H1 (cell line): ENCODE data around the gene PMF1. TPM values are rescaled to one million over a fixed set of nuclear protein-coding genes. Genes with fewer than 3 reads are reported as not detected.

Experiments
- CHD1 ChIP-seq: IDR thresholded peaks from 2 replicates; pipeline ENCODE4 v1.6.1; 2012; ENCODE audit warnings: low read depth, low read length, improper control_type of control experiment
- CHD7 ChIP-seq: fragments of 300-600 bp; sonication (generic); IDR thresholded peaks from 2 replicates; pipeline ENCODE4 v1.7.1; 2012; ENCODE audit warnings: low read length, moderate library complexity, mild to moderate bottlenecking, inconsistent platforms; ENCODE audit not compliant: insufficient replicate concordance
- CTCF ChIP-seq, 3 experiments: IDR thresholded peaks; 1 replicate in 2 of 3; 2 replicates in 1 of 3; pipeline versions ENCODE4 v1.5.1 to v1.6.1; 2011; ENCODE audit warnings: low read length in 3 of 3, mild to moderate bottlenecking in 3 of 3, inconsistent platforms in 2 of 3, low read depth in 1 of 3, moderate library complexity in 1 of 3; ENCODE audit not compliant: insufficient read depth in 1 of 3; ENCODE audit errors: control extremely low read depth in 1 of 3
- GTF2F1 ChIP-seq: IDR thresholded peaks from 2 replicates; pipeline ENCODE4 v1.6.1; 2012; ENCODE audit warnings: low read depth, low read length, improper control_type of control experiment, borderline replicate concordance
- RFX5 ChIP-seq: IDR thresholded peaks from 2 replicates; pipeline ENCODE4 v1.6.1; 2011; ENCODE audit warnings: low read depth, low read length, improper control_type of control experiment, borderline replicate concordance
- polyA plus RNA-seq, 7 experiments: library from polyadenylated mRNA; depleted of rRNA in 3 of 7; stranded (reverse) in 5 of 7; unstranded in 2 of 7; fragments of >200 nt in 5 of 7; fragments of 200-250 nt in 2 of 7; gene quantifications; 1 replicate in 5 of 7; 2 replicates in 1 of 7; 4 replicates in 1 of 7; pipeline versions ENCODE4 v1.2.1 to v1.2.3, GENCODE V29; 2011 to 2013; ENCODE audit warnings: missing spikeins in 2 of 7, mixed read lengths in 2 of 7
- total RNA-seq: library from RNA; stranded (reverse); fragmentation: NEBNext Ultra II Directional; extraction: Animal tissue kit (Norgen Biotek cat#: 25700); gene quantifications from 2 replicates; pipeline ENCODE4 v1.2.1, GENCODE V29; 2021
- TF ChIP-seq, protein P1 (sequence below): IDR thresholded peaks from 2 replicates; pipeline ENCODE4 v1.6.1; 2012; ENCODE audit warnings: low read length, inconsistent platforms

Gene PMF1
- total and polyA plus RNA-seq, 2 of the 8 experiments (the other 6 are each of a cell fraction or from before 2014, with no cell fraction given), result 113 to 296 TPM

DNA sequence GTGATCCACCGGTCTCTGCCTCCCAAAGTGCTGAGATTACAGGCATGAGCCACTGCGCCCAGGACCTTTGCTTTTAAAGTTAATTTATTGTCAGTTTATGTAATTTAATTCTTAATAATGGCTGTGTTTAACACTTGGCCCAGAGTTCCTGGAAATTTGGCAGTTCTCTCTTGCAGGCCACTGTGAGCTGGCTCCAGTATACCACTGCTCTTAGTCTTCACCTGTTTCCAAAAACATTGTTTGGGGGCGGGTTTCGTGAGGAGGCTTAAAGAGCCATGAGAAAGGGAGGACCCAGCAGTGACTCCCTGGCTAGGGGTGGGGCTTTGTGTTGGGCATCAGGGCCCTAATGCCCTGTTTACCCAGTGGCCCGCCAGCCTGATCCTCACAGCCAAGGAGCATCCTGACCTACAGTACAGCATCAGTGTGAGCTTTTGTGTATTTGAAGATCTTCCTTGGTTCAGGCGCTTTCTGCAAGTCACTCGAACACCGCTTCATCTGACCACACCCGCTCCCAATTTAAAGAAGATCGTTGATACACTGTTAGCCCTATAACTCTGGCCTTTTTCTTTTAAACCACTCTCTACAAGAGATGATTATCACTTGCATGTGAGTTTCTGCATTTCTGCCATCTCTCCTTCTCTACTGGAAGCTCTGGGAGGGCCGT, 17.1 kb downstream of the PMF1 start (continued):
- TF ChIP-seq CHD7, result no peak
- TF ChIP-seq, protein P1, sequence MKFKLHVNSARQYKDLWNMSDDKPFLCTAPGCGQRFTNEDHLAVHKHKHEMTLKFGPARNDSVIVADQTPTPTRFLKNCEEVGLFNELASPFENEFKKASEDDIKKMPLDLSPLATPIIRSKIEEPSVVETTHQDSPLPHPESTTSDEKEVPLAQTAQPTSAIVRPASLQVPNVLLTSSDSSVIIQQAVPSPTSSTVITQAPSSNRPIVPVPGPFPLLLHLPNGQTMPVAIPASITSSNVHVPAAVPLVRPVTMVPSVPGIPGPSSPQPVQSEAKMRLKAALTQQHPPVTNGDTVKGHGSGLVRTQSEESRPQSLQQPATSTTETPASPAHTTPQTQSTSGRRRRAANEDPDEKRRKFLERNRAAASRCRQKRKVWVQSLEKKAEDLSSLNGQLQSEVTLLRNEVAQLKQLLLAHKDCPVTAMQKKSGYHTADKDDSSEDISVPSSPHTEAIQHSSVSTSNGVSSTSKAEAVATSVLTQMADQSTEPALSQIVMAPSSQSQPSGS, result no peak
- TF ChIP-seq RFX5, result no peak
- no peak for TF ChIP-seq CHD1
- TF ChIP-seq CTCF (IDR thresholded peaks at IDR 0.05; ENCODE audit: control extremely low read depth in 1 of 3, insufficient read depth in 1 of 3, low read depth in 1 of 3, low read length in 3 of 3), result no peak
- TF ChIP-seq GTF2F1, result no peak
